DMS53 treated with DMSO at 0.1 percent for 48 hours (cell line): ENCODE results near the gene TSPOAP1.

Source experiments
- DNase-seq: peaks from one replicate; lab custom pipeline; 2025; ENCODE audit not compliant: unreplicated experiment; lab: John Stamatoyannopoulos, UW

Gene TSPOAP1

DNA sequence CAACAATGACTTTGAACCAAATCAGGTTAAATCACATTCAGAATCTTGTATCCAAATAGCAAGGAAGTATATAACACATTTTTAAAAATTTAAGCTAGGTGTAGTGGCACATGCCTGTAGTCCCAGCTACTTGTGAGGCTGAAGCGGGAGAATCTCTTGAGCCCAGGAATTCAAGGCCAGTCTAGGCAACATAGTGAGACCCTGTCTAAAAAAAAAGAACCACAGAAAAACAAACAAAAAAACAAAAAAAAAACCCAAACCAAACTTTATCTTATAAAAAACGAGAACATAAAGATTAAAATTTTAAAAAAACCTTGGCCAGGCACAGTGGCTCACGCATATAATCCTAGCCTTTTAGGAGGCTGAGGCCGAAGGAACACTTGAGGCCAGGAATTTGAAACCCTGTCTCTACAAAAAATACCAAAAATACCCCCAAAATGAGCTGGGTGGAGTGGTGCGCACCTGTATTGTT, 11.8 kb upstream of the TSPOAP1 start:
- no peak for DNase-seq

DNA sequence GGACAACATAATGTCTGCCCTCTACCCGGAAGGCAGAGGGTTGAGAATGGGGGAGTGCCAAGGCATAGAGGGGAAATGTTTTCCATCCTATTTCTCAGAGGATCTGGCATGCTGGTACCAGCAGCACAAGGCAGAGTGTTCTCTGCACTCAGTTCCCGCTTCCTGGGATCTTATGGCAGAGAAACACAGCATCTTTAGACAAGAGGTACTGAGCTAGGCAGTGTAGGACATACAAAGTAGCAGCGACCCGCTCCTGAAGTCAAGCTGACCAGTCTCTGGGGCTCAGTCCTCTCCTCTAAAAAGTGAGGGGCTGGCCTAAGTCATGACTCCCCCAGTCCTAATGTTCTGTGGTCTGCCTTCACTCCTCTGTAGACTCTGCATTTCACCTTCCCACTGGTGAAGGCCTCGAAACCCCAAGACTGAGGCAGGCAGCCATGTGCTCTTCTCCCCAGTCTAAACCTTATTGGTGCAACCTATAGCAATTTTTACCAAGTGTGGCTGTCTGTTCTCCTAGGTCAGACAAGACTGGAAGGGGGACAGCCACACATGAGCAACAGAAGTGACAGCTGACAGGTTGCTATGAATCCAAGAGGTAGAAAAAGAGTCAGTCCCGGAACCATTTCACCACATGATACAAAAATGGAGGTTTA, 11.3 kb upstream of the TSPOAP1 start:
- DNase-seq, result no peak

DNA sequence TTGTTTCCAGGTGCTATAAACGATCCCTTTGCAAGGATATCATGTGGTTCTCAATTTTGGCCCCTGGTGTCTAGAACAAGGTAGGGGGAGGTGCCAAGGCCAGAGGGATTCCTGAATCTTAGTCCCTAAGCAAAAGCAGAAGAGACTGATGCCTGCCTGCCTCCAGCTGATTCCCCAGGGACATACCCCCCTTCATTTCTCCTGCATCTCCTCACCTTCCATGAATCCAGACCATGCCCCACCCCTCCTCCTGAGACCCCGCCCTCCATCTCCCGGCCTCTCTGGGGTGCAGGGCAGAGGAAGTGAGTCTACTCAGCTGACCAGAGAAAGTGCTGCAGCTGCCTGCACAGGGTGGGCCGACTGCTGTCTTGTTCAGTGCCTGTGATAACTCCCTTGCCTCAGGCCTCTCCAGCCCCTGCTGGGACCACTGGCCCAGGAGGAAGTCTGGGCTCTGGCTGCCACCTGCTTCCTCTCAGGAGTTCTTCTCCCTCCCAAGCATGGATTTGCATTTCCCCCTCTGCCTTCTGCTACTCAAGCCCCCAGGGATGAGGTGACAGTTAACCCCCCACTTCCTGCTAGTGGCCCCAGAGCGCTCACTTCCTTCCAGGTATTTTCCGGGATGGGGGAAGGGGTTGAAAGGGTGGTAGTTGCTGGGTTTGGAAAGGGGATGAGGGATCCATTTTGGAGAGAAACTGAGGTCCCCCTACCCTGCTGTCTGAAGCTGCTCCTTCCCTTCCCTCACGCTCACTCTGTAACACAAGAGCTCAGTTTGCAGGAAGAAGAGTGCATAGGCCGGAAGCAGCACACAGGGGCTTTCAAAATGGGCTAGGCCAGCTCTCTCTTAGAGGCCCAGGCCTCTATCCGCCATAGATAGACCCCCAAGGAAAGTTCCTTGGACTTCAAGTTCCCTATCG, 10.5 kb upstream of the TSPOAP1 start:
- DNase-seq, result no peak

DNA sequence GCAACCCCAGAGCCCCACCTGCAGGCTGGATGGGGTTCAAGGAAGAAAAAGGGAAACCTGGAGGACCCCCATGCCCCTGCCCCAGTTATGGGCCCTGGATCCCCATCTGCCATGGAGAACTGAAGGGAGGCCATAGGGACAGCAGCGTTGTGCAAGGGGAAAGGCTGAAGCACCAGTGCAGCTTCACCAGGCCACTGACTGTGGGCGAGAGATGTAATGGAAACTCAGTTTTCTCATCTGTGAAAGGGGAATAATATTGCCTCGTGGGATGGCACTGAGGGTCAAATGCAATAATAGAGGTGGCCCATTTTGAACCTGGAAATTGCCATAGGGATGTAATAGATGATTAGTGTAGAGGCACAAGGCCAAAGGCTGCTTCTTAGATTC, 9.9 kb upstream of the TSPOAP1 start:
- no peak for DNase-seq

DNA sequence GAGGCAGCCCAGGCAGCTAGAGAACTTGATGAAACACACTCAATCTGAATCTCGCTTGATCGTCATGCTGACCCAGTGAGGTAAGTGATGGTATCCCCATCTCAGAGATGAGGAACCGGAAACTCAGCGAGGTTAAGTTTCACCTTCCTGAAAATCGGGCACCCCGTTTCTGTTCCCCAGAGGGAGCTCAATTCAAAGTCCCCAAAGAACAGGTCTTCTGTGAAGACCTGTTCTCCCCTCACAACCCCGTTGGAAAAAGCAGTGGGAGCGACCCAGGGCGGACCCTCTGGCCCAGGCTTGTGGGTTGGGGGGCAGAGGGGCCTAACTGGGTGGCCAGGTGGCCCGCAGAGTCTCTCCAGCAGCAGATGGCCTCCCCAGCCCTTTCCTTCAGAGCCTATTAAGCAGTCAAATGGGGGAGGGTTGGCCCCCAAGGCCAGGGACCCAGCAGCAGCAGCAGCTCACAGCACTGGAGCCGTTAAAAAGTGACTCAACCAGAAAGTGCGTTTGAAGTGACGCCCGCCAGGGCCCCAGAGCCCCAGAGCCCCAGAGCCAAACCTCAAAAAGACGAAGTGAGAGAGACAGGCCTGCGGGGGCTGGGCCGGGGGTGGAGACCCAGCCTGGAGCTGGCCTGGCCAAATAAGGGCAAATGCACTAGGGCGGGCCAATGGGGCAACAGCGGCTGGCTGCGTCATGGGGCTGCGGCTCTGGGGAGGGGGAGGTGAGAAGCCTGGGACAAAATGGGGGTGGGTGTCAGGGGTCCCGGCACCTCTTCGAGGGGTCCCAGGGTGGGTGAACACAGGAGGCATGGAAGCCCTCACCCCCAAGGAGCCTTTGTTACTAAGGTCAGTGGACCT, 9.2 kb upstream of the TSPOAP1 start:
- no peak for DNase-seq

DNA sequence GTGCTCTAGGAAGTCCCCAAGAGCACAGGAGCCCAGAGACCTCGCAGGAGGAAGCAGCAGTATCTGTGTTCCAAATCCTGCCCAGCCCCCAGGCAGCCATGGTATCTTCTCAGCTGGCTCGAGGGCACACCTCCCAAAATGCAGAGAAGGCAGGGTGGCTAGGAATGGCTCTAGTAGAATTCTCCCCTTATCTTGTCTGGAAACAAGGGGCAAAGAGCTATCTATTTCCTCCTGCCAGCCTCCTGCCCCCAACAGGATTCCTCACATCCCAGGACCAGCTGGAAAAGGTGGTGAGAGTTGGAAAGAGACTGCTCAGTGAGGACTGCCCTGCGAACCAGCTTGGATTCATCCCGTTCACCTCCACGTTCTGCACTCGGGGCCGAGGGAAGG, 8.6 kb upstream of the TSPOAP1 start:
- DNase-seq, result no peak

DNA sequence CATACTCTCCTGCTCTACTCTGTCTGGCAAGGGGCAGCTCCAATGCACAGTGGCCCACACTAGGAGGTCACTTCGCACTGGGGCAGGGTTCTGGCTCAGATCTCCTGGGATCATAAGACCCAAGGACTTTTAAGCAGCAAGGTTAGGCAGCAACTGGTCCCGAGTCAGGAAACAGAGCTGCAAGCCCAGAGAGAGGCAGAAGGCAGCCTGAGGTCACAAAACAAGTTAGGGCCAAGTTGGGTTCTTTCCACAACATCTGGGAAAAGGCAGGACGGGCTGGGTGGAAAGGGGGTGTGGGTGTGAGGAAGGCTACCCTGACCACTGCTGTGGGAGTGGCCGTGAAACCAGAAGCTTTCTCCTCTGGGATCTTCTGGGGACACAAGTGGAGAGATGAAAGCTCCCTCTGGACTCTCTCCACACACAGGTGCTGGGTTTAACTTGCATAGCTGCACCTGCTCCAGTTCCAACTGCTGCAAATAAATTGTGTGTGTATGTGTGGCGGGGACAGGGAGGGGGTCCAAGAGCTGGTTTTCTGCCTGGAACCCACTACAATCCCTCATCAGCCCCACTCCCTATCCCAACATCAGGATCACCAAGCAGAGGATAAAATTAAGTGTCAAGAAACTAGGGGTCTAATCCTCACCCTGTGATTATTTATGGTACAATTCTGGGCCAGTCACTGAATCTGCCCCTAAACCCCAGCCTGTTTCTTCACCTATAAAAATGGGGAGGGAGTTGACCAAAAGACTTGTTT, 8.0 kb upstream of the TSPOAP1 start:
- DNase-seq, result no peak

DNA sequence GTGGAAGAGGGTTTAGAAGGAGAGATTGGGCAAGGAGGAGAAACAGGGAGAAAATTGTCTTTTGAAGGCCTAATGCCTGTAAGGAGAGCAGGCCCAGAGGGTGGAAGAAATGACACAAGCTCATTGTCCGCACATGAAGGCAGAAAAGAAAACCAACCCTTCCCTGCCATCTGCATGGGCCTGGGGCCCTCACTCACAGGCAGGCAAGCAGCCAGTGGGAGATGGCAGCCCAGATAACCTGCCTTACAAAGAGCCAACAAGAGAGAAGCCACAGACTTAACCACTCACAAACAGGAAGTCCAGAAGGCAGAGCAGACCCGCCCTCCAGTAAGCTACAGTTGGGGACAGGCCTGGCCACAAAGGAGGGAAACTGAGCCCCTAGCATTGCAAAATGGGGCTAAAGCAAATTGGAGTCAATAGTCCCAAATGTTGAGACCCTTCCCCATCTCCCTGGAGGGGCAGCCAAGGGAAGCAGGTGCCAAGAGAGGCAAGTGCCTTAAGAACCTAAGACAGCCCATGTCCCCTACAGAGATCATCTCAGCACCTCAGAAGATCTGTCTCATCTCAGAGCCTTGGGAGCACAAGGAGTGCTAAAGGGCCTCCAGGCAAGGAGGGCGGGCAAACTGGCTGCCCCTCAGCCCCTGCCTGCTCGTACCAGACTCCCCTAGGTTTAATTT, 7.3 kb upstream of the TSPOAP1 start:
- DNase-seq, result no peak

DNA sequence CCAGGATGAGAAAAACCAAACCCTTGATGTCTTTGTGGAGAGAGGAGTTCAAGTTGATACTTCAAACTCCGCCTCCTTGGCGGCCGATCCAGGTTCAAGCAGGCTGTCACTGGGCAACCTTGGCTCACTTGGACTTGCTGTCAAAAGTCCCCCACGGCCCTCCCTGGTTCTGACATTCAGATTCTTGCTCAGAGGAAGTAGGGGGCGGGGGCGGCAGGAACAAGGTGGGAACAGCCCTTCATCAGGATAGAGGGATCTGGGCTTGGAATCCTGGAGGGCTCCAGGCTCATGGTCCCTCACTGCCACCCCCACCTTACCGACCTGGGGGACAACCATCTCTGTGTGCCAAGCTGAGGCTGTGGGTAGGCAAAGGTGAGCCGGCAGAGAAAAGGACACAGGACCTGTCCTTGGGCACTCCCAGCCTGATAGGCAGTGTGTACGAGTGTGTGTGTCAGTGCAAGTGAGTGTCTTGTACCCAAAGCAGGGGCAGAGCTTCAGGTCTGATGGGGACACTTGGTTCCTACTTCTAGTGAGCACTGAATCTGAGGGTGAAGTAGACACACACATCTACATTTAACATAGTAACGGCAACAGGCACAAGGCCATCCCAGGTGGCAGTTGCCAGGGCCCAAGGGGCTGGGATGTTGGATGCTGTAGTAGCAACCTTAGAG, 6.6 kb upstream of the TSPOAP1 start:
- DNase-seq, result no peak

DNA sequence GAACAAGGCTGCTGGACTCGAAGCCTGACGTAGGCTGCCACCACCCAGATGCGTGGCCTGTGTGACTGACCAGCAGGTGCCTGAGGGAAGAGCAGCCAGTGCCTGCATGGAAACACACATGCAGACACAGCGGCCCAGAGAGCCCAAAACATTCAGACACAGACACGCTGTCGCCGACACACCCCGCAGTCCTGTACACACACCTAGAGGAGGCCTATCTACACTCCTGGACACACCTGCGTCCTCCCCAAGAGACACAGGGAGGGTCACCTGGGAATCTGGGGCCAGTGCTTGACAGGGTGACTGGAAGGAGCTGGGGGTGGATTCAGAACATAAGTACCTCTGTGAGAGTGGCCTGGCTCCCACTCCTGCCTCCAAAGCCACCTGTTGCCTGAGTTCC, 6.1 kb upstream of the TSPOAP1 start:
- no peak for DNase-seq

DNA sequence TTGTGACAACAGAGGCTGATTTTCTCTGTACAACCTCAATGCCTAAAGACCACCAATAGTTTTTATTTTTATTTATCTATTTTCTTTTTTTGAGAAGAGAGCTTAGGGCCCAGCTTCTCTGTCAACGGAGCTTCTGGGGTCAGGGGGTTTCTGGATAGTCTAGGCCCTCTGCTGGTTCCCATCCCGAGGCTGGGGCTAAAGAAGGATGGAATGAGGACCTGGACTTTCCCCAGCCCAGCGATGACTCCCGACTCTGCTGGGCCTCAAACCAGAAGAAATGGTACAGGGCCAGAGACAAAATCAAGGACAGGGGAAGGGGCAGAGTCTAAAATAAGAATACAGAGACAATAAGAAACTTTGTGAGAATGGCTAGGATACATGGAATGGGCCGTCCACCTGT, 5.7 kb upstream of the TSPOAP1 start:
- DNase-seq, result no peak

DNA sequence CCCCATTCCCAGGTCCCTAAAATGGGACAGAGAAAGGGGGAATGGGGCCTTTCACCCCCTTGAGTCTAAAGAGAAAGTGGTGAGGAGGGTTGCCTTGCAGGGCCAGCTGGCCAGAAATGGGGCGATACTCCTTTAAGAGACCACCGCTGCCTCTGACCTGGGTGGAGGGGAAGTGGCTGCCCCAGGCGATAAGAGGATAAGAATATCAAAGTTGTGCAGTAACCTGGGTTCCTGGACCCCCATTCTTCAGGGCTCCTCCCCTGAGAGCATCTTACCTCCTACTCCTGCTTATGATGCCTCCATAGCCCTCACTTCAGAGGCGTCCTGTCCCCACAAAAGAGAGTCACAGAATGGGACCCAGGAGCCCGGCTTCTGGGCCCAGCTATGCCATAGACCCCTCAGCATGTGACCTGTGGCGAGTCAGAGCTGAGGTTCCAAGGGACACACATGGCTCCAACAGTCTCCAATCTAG, 5.2 kb upstream of the TSPOAP1 start:
- no peak for DNase-seq

DNA sequence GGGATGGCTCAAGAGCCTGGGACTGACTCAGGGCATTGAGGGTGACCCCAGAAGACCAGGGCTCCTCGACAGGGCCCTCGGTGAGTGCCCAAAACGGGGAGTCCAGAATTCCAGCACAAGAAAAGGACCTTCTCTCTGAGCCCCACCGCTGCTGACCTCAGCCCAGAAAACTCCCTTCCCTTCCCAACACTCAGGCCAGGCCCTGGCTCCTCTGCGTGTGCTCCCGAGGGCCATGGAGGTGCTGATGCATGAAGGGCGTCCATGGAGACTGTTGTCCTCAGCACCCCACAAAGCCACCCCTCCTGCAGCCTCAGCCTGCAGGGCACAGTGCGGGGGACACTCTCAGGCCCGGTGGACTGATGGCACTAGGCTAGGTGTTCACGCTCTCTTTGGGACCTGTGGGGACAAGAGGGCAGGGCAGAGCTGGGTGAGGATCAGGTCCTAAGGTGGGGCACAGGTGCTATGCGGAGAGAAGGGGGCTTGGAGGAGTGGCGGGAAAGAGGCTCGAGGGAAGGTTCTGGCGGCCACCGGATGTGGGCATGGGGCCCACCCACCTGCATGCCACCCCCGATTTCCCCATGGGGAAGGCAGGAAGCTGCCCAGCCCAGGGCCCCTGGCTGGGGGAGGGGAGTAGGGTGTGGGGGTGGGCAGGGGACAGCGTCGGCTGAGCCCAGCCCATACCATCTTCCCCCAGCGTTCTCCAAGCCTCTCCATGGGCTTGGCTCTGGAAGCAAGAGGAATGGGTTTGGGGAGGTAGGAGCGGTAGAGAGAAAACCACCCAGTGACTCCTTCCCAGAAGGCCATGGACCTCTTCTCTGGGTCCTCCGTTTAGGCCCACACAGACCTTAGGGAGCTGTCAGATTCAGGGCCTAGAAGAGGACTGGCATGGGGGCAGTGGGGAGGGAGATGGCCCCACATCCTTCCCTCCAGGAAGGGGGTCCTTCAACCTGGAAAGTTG, 4.5 kb upstream of the TSPOAP1 start:
- DNase-seq, result no peak

DNA sequence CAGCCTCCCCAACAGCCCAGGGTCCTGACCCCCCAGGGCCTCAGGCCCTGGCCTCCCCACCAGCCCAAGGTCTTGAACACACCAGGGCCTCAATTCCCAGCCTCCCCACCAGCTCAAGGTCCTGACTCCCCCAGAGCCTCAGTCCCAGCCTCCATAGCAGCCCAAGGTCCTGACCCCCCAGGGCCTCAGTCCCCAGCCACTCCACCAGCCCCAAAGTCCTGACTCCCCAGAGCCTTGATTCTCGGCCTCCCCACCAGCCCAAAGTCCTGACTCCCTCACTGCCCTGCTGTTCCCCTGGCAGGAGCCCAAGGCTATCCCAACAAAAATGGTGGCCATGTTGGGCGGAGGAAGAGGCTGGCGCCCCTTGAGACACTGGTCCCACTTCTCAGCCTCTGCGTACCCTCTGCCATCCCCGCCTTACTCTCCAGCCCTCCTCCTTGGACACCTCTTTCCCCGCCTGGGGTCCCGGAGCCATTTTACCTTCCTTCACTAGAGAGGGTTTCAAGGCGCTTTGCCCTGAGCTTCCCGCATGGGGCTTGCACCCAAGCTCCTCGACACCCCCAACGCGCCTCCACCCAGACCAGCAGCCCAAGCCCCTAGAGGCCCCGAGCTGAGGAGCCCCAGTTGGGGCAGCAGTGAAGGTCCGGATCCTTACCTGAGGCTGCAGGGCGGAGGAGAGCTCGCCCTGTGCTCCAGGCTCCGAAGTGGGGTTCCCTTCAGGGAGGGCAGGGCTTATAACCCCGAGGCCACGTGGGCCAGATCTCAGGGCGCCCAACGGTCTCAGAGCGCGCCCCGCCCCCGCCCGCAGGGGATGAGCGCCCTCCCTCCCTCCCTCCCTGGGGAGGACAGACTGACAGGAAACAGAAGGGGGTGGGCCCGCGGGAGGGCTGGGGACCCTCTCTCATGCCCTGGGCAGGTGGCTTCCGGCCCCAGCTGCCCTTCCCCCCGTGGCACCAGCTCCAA, 3.5 kb upstream of the TSPOAP1 start:
- no peak for DNase-seq

DNA sequence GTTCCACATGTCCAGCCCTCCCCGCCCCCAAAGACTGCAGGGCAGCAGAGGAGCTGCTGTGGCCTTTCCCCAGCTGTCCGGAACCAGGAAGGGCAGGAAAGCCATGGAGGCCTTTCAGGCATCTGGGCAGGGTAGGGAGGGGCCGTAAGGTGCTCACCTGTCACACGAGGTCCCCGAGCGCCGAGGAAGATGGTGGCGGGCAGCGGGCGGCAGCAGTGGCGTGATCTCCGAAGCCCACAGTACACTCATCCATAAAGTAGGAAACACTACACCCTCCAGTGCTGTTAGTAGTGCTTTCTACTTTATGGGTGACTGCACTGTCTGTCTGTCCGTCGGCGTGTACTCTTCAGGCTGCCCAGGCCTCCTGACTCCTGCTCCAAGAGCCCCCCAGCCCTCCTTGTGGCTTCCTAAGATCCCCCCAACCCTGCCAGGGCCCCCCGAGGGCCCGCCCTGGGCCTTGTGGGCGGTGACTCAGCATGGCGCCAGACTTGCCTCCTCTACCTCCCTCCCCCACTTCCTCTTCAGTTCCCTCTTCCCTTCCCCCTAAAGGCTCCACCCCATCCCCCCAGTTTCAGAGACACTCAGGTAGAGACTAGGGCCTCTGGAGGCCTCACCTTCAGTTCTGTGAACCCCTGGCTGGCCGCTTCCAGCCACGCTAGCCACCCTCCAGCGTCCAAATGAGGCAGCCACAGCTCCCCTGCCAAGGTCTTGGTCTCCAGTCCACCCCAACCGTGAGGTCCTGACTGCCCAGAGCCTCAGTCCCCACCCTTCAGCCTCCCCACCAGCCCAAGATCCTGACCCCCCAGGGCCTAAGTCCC, 2.6 kb upstream of the TSPOAP1 start:
- DNase-seq, result no peak

DNA sequence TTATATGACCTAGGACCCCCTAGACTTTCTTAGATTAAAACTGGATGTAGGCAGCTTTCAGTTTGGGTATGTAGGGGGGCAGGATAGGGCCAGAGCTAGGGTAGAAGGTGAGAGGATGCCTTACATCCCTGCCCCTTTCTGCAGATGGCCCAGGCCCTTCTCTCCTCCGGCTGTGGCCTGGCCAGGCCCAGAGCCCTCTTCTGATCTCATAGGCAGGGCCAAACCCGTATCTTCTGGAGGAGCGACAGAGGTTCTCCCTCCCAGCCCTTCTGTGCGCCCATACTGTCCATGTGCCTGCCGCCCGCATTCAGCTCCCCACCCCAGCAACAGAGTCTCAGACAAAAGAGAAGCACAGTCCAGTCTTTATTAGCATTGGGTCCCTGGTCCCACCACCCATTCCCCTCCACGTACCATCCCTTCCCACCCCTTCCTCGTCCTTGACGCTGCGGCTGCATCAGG, 2.0 kb upstream of the TSPOAP1 start:
- no peak for DNase-seq
